ENCODE data around the gene NXF1. TPM values are rescaled to one million over a fixed set of nuclear protein-coding genes. Genes with fewer than 3 reads are reported as not detected.

NXF1 gene
- total RNA-seq, 2 donors from 2014 or later, result 39.2 to 50.9 TPM

- H3K4me1 ChIP-seq, result peaks cover 5% of the 10 kb centered on the region
- DNase-seq, result no peak
- H3K9ac ChIP-seq (ENCODE audit: low read depth in 2 of 2, low read length in 2 of 2), result no peak overlapping the region
- no peak overlapping the region for H3K27ac ChIP-seq
- H3K36me3 ChIP-seq, result peaks cover 31% of the 10 kb centered on the region
- no peaks in the 10 kb centered on the region for H3K9me3 ChIP-seq
- intact Hi-C loops (cut with DNase I), result no loop called here
- H3K4me3 ChIP-seq, result no peak overlapping the region
- TF ChIP-seq CTCF (IDR thresholded peaks at IDR 0.05), result no peak
- H3K27me3 ChIP-seq, result no peaks in the 10 kb centered on the region
These were observed 9.0 kb downstream of the NXF1 start for GRCh38 chr11:62796281-62796680.

- no peak for DNase-seq
- no peak overlapping the region for H3K9ac ChIP-seq (ENCODE audit: low read depth in 2 of 2, low read length in 2 of 2)
- H3K4me3 ChIP-seq, result no peak overlapping the region
- TF ChIP-seq CTCF (IDR thresholded peaks at IDR 0.05), result no peak
- no peaks in the 10 kb centered on the region for H3K9me3 ChIP-seq
- H3K27me3 ChIP-seq, result no peaks in the 10 kb centered on the region
- intact Hi-C loops (cut with DNase I), result no loop called here
- peaks cover 5% of the 10 kb centered on the region for H3K4me1 ChIP-seq
- peaks cover 26% of the 10 kb centered on the region for H3K36me3 ChIP-seq
- H3K27ac ChIP-seq, result no peak overlapping the region
These were observed 11.0 kb downstream of the NXF1 start for GRCh38 chr11:62794201-62794775.

GRCh38 chr11:62792202-62792575 is 13.1 kb downstream of the NXF1 start:
- Histone ChIP-seq H3K9ac (ENCODE audit: low read depth in 2 of 2, low read length in 2 of 2) (peak overlapping the region; percentile 39 to 89), H3K4me1 (peaks cover 7% of the 10 kb centered on the region), H3K36me3 (peaks cover 26% of the 10 kb centered on the region), H3K27ac (peak overlapping the region; percentile 80), H3K4me3 (peak overlapping the region; percentile 98), H3K9me3 (no peaks in the 10 kb centered on the region), H3K27me3 (no peaks in the 10 kb centered on the region)
- TF ChIP-seq CTCF (IDR thresholded peaks at IDR 0.05), result no peak
- intact Hi-C loops (cut with DNase I), result no loop called here
- DNase-seq, result peak; percentile 33

GRCh38 chr11:62791501-62792201 is 13.6 kb downstream of the NXF1 start, which contains the start of gene TMEM223:
Gene TMEM223, minus strand, starts transcription at chr11:62792006. Its CDS starts 12 bp downstream, at chr11:62791994.
- Histone ChIP-seq H3K27ac (peak within 1 kb of the TSS; percentile 80), H3K9ac (ENCODE audit: low read depth in 2 of 2, low read length in 2 of 2) (peak within 1 kb of the TSS; percentile 89 to 96), H3K36me3 (peaks cover 25% of the 10 kb centered on the region), H3K4me3 (peak within 1 kb of the TSS; percentile 98), H3K9me3 (no peaks in the 10 kb centered on the region), H3K4me1 (peaks cover 7% of the 10 kb centered on the region), H3K27me3 (no peaks in the 10 kb centered on the region)
- intact Hi-C loops (cut with DNase I), result no loop called here
- no peak for TF ChIP-seq CTCF (IDR thresholded peaks at IDR 0.05)
- DNase-seq, result peak; percentile 92

GRCh38 chr11:62789576-62789975 is 15.7 kb downstream of the NXF1 start:
- Histone ChIP-seq H3K9ac (ENCODE audit: low read depth in 2 of 2, low read length in 2 of 2) (peak overlapping the region in 1 of 2 donors; percentile 1), H3K27ac (no peak overlapping the region), H3K4me3 (no peak overlapping the region), H3K36me3 (peaks cover 14% of the 10 kb centered on the region), H3K4me1 (peaks cover 13% of the 10 kb centered on the region), H3K27me3 (no peaks in the 10 kb centered on the region), H3K9me3 (no peaks in the 10 kb centered on the region)
- TF ChIP-seq CTCF (IDR thresholded peaks at IDR 0.05), result no peak
- no peak for DNase-seq
- intact Hi-C loops (cut with DNase I), result loop anchor here (5.0 kb wide), 1 partner anchor 73 kb away; no protein-coding TSS in a partner anchor

Measured in colonic mucosa (tissue), 4 donors.